Neural cell (in vitro differentiated cells): ENCODE results near the gene RAI1.

Source experiments
- CTCF ChIP-seq: fragments of 450-650 bp; IDR thresholded peaks from 2 replicates; pipeline ENCODE4 v1.5.1; 2014; ENCODE audit warnings: antibody characterized with exemption, mild to moderate bottlenecking, moderate library complexity; ENCODE audit not compliant: poor library complexity, severe bottlenecking
- EP300 ChIP-seq: fragments of 450-650 bp; conservative IDR thresholded peaks from 2 replicates; pipeline ENCODE4 v1.6.1; 2014; ENCODE audit warnings: antibody characterized with exemption, mild to moderate bottlenecking, moderate library complexity; ENCODE audit not compliant: poor library complexity, severe bottlenecking
- EZH2 ChIP-seq: fragments of 200-600, 300-800 bp; shearing (Covaris generic), sonication (generic); IDR thresholded peaks from 2 replicates; pipeline ENCODE4 v1.6.1; 2014; ENCODE audit warnings: antibody characterized with exemption, low read length, borderline replicate concordance, mild to moderate bottlenecking; ENCODE audit not compliant: insufficient read depth, poor library complexity, severe bottlenecking
- MXI1 ChIP-seq: fragments of 450-650 bp; conservative IDR thresholded peaks from 2 replicates; pipeline ENCODE4 v1.6.1; 2014; ENCODE audit warnings: antibody characterized with exemption, mild to moderate bottlenecking; ENCODE audit not compliant: poor library complexity, severe bottlenecking
- POLR2AphosphoS5 ChIP-seq: IDR thresholded peaks from 2 replicates; pipeline ENCODE4 v1.6.1; 2012
- REST ChIP-seq: IDR thresholded peaks from 2 replicates; pipeline ENCODE4 v1.6.1; 2012; ENCODE audit warnings: borderline replicate concordance
- SMC3 ChIP-seq: fragments of 450-650 bp; conservative IDR thresholded peaks from 2 replicates; pipeline ENCODE4 v1.6.1; 2014; ENCODE audit warnings: antibody characterized with exemption, mild to moderate bottlenecking, moderate library complexity; ENCODE audit not compliant: poor library complexity
- TAF1 ChIP-seq: IDR thresholded peaks from 2 replicates; pipeline ENCODE4 v1.6.1; 2012; ENCODE audit warnings: low read depth

DNA sequence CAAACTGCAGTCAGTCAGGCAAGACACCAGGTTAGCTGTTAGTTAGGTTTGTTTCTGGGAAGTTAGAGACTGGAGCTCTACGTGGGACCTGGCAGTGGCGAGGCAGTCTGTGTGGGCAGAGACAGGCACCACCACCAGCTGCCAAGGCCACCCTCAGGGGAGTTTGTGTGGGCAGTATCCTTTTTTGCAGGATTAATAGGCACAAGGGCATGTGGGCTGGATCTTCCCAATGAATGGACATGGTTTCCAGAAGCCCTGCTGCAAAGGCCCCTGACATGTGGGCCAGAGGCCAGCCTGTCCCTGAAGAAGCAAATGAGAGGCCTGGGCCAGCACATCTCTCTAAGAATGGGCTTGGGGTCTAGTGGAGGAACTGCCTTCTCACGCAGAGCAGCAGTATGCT, 174.7 kb downstream of the RAI1 start:
- no peak for TF ChIP-seq CTCF
- TF ChIP-seq POLR2AphosphoS5, result no peak
- no peak for TF ChIP-seq REST
- no peak for TF ChIP-seq MXI1
- no peak for TF ChIP-seq EZH2
- no peak for TF ChIP-seq EP300
- TF ChIP-seq TAF1, result no peak
- TF ChIP-seq SMC3, result no peak
